IMR-90 (cell line): Measurements from ENCODE around the gene TMC8. TPM values are rescaled to one million over a fixed set of nuclear protein-coding genes. Genes with fewer than 3 reads are reported as not detected.

ENCODE experiments used
- ATAC-seq: fragments of 200-7000 bp; cut with Tn5 transposase; 2 replicates; pipeline ENCODE4 v1.9.1; 2020; ENCODE audit warnings: low read depth, mild to moderate bottlenecking, moderate library complexity
- BruUV-seq: library from RNA; stranded (reverse); fragments of 400-500 nt; replicated peaks from 2 replicates; lab custom pipeline; 2021; lab: Mats Ljungman, UMichigan
- CTCF ChIA-PET: fragments of 300-600 bp; formaldehyde crosslinking; extraction: SDS; loops from one replicate; lab custom pipeline; 2021; ENCODE audit warnings: antibody characterized with exemption; lab: Yijun Ruan, JAX
- POLR2A ChIA-PET: fragments of 300-600 bp; sonication (Branson Sonifier 250); formaldehyde crosslinking; loops from one replicate; lab custom pipeline; 2022; ENCODE audit warnings: antibody characterized with exemption; ENCODE audit not compliant: unreplicated experiment; lab: Charles Lee
- DNase-seq: peaks from one replicate; pipeline ENCODE4 v3.0.0; 2013
- H2AFZ ChIP-seq: replicated peaks from 2 replicates; pipeline ENCODE3; 2013; ENCODE audit warnings: low read length, mild to moderate bottlenecking; ENCODE audit not compliant: poor library complexity
- H2AK5ac ChIP-seq: 2 replicates; pipeline ENCODE4 v1.6.1; 2013; ENCODE audit warnings: low read depth, low read length, inconsistent platforms
- H2AK9ac ChIP-seq: replicated peaks from 2 replicates; pipeline ENCODE3; 2013; ENCODE audit warnings: mild to moderate bottlenecking, low read depth, low read length, moderate library complexity; ENCODE audit not compliant: poor library complexity
- H2BK120ac ChIP-seq: 2 replicates; pipeline ENCODE4 v1.6.1; 2013; ENCODE audit warnings: low read depth, low read length, inconsistent platforms
- H2BK15ac ChIP-seq: 3 replicates; pipeline ENCODE4 v1.6.1; 2013; ENCODE audit warnings: low read depth, low read length, inconsistent platforms
- H2BK20ac ChIP-seq: 2 replicates; pipeline ENCODE4 v1.6.1; 2013; ENCODE audit warnings: low read depth, mild to moderate bottlenecking, inconsistent platforms, low read length, moderate library complexity
- H2BK5ac ChIP-seq: 2 replicates; pipeline ENCODE4 v1.6.1; 2013; ENCODE audit warnings: mild to moderate bottlenecking, low read depth, low read length, inconsistent platforms; ENCODE audit not compliant: poor library complexity, severe bottlenecking
- H3K14ac ChIP-seq: replicated peaks from 2 replicates; pipeline ENCODE4 v1.6.1; 2013; ENCODE audit warnings: low read depth, low read length, inconsistent platforms
- H3K18ac ChIP-seq: 2 replicates; pipeline ENCODE4 v1.6.1; 2013; ENCODE audit warnings: low read depth, low read length, control low read depth
- H3K23ac ChIP-seq: 2 replicates; pipeline ENCODE4 v1.6.1; 2013; ENCODE audit warnings: low read depth, low read length, inconsistent platforms
- H3K27ac ChIP-seq: 2 replicates; pipeline ENCODE4 v1.5.1; 2013; ENCODE audit warnings: mild to moderate bottlenecking, control low read depth, low read length; ENCODE audit not compliant: insufficient read depth
- H3K27me3 ChIP-seq: 2 replicates; pipeline ENCODE4 v1.6.1; 2013; ENCODE audit warnings: low read length; ENCODE audit not compliant: control insufficient read depth, insufficient read depth
- H3K36me3 ChIP-seq: 2 replicates; pipeline ENCODE4 v1.6.1; 2013; ENCODE audit warnings: low read length, mixed read lengths; ENCODE audit not compliant: control insufficient read depth, insufficient read depth
- H3K4ac ChIP-seq: 2 replicates; pipeline ENCODE4 v1.6.1; 2013; ENCODE audit warnings: low read depth, low read length, inconsistent platforms
- H3K4me1 ChIP-seq: 2 replicates; pipeline ENCODE4 v1.6.1; 2013; ENCODE audit warnings: low read length, mixed read lengths; ENCODE audit not compliant: control insufficient read depth, insufficient read depth
- H3K4me2 ChIP-seq: 2 replicates; pipeline ENCODE4 v1.6.1; 2013; ENCODE audit warnings: low read depth, mild to moderate bottlenecking, control low read depth, low read length, moderate library complexity
- H3K4me3 ChIP-seq: 2 replicates; pipeline ENCODE4 v1.5.1; 2013; ENCODE audit warnings: low read depth, mild to moderate bottlenecking, control low read depth, low read length, moderate library complexity; ENCODE audit not compliant: insufficient read depth
- H3K56ac ChIP-seq: 2 replicates; pipeline ENCODE4 v1.6.1; 2013; ENCODE audit warnings: low read length, inconsistent platforms; ENCODE audit not compliant: insufficient read depth; ENCODE audit errors: extremely low read depth
- H3K79me1 ChIP-seq, 2 experiments: 2 replicates each; pipeline ENCODE4 v1.6.1; 2013; ENCODE audit warnings: low read length in 2 of 2, inconsistent platforms in 1 of 2, low read depth in 1 of 2
- H3K9ac ChIP-seq: 2 replicates; pipeline ENCODE4 v1.6.1; 2013; ENCODE audit warnings: low read depth, low read length, control low read depth
- H3K9me1 ChIP-seq: 2 replicates; pipeline ENCODE4 v1.6.1; 2013; ENCODE audit warnings: low read length, inconsistent platforms; ENCODE audit not compliant: insufficient read depth
- H3K9me3 ChIP-seq: 2 replicates; pipeline ENCODE4 v1.6.1; 2013; ENCODE audit warnings: low read length; ENCODE audit not compliant: control insufficient read depth, insufficient read depth
- H4K20me1 ChIP-seq: 2 replicates; pipeline ENCODE4 v1.6.1; 2013; ENCODE audit warnings: low read length, inconsistent platforms; ENCODE audit not compliant: insufficient read depth
- H4K5ac ChIP-seq: 2 replicates; pipeline ENCODE4 v1.6.1; 2013; ENCODE audit warnings: mild to moderate bottlenecking, low read depth, low read length, control low read depth
- H4K8ac ChIP-seq, 2 experiments: 2 replicates each; pipeline ENCODE4 v1.6.1; 2013; ENCODE audit warnings: low read depth in 2 of 2, low read length in 2 of 2, control low read depth in 1 of 2, inconsistent platforms in 1 of 2
- H4K91ac ChIP-seq: 2 replicates; pipeline ENCODE4 v1.6.1; 2013; ENCODE audit warnings: low read depth, low read length, inconsistent platforms; ENCODE audit not compliant: insufficient read depth
- RAD21 ChIP-seq: IDR thresholded peaks from 2 replicates; pipeline ENCODE4 v1.6.1; 2012; ENCODE audit warnings: low read length, improper control_type of control experiment
- WGBS, 2 experiments: methylation state at CpG; one replicate each; pipeline versions ENCODE4 v1.1.5 to v1.1.7; 2013; ENCODE audit warnings: missing lambda C conversion rate in 2 of 2; ENCODE audit not compliant: insufficient read length in 1 of 2; ENCODE audit errors: extremely low coverage in 2 of 2; 5-methylcytosine and 5-hydroxymethylcytosine counted together
- dilution Hi-C: fragments of 300-500 bp; cut with HindIII; formaldehyde crosslinking; loops from one replicate; pipeline ENCODE4 v1.14.3; 2018; ENCODE audit warnings: low sequenced_read_pairs; ENCODE audit not compliant: unreplicated experiment
- in situ Hi-C: fragments of 300-500 bp; cut with MboI; formaldehyde crosslinking; loops from 3 replicates; pipeline ENCODE4 v1.14.3; 2019; ENCODE audit warnings: low sequenced_read_pairs, inconsistent platforms, mixed read lengths
- intact Hi-C: fragments of 100-400 bp; cut with micrococcal nuclease; formaldehyde crosslinking; loops from 2 replicates; pipeline ENCODE4 v1.10.0; 2022
- polyA plus RNA-seq, 3 experiments: library from polyadenylated mRNA; depleted of rRNA; stranded (reverse); fragments of >200 nt; gene quantifications; 2 replicates each; pipeline ENCODE4 v1.2.3, GENCODE V29; 2012; ENCODE audit warnings: low replicate concordance in 1 of 3
- total RNA-seq: library from RNA; depleted of rRNA; stranded (reverse); fragments of >200 nt; gene quantifications from 2 replicates; pipeline ENCODE4 v1.2.3, GENCODE V29; 2012

TMC8 gene
- total and polyA plus RNA-seq, 2 of the 4 experiments (the other 2 are of a cell fraction): not detected

DNA sequence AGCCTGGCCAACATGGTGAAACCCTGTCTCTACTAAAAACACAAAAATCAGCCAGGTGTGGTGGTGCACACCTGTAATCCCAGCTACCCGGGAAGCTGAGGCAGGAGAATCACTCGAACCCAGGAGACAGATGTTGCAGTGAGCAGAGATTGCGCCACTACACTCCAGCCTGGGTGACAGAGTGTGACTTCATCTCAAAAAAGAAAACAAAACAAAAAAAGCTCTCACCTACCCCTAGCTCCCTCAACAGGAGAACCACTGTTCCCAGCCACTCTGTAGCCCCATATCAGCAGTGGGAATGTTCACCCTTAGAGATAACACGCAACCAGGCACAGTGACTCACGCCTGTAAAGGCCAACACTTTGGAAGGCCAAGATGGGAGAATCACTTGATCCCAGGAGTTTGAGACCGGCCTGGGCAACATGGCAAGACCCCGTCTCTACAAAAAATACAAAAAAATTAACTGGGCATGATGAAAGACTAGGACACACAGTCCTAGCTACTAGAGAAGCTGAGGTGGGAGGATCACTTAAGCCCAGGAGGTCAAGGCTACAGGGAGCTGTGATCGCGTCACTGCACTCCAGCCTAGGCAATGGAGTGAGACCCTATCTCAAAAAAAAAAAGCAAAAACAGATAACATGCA lies 5.4 kb downstream of the TMC8 start:
- Histone ChIP-seq H4K91ac (no peak overlapping the region), H3K14ac (no peak overlapping the region), H3K18ac (no peak overlapping the region), H3K9me1 (no peaks in the 10 kb centered on the region), H3K4me2 (no peak overlapping the region), H3K27ac (no peak overlapping the region), H2BK5ac (no peak overlapping the region), H3K36me3 (no peaks in the 10 kb centered on the region), H3K56ac (no peak overlapping the region), H2BK15ac (no peak overlapping the region), H2AFZ (no peak overlapping the region), H3K23ac (no peak overlapping the region), H2BK120ac (no peak overlapping the region), H3K9me3 (no peaks in the 10 kb centered on the region), H3K9ac (no peak overlapping the region), H3K79me1 (no peaks in the 10 kb centered on the region), H2AK9ac (no peak overlapping the region), H3K4ac (no peak overlapping the region), H4K8ac (no peak overlapping the region), H3K4me1 (no peaks in the 10 kb centered on the region), H4K20me1 (no peaks in the 10 kb centered on the region), H3K27me3 (peaks cover 45% of the 10 kb centered on the region), H2BK20ac (no peak overlapping the region), H3K4me3 (no peak overlapping the region), H4K5ac (no peak overlapping the region), H2AK5ac (no peak overlapping the region)
- DNase-seq (no peak), ATAC-seq (no peak)
- in situ Hi-C loops: no loop called here
- 85% methylated on average over 3 of the region's 9 CpGs; no CpG with 5 or more reads in 1 of the 2 experiments for WGBS, 2 experiments
- dilution Hi-C loops: no loop called here
- POLR2A ChIA-PET: no interaction called here
- BruUV-seq: no TSS peak
- intact Hi-C loops: no loop called here
- TF ChIP-seq RAD21: no peak
- CTCF ChIA-PET: interaction anchor here (0.5 kb wide), 1 partner anchor 58 kb away, joined by 4 read pairs; no protein-coding TSS in a partner anchor
